Endothelial cell of umbilical vein (primary cell): ENCODE results near the gene C19orf67. TPM values are rescaled to one million over a fixed set of nuclear protein-coding genes. Genes with fewer than 3 reads are reported as not detected.

Experiments used
- BruUV-seq: library from RNA; stranded (reverse); fragments of 400-500 nt; replicated peaks from 2 replicates; lab custom pipeline; 2021; lab: Mats Ljungman, UMichigan
- CTCF ChIA-PET: fragments of 300-600, 350-600 bp; sonication (Branson Sonifier 250); formaldehyde crosslinking; loops from one replicate; lab custom pipeline; 2021; ENCODE audit warnings: antibody characterized with exemption, inconsistent platforms; lab: Charles Lee
- POLR2A ChIA-PET: fragments of 300-600, 350-600 bp; sonication (Branson Sonifier 250); formaldehyde crosslinking; loops from one replicate; lab custom pipeline; 2021; ENCODE audit warnings: antibody characterized with exemption, inconsistent platforms; lab: Charles Lee
- DNase-seq: peaks from one replicate; pipeline ENCODE4 v3.0.0-alpha.2; 2011; ENCODE audit warnings: low read depth, low spot score
- FAIRE-seq: peaks from 2 replicates; lab custom pipeline; 2011; peaks lifted over from hg19 to GRCh38; lab: Jason Lieb, UNC
- H2AFZ ChIP-seq: 2 replicates; pipeline ENCODE4 v1.6.0; 2012; ENCODE audit warnings: low read depth, low read length, control low read depth, inconsistent platforms
- H3K27ac ChIP-seq: 2 replicates; pipeline ENCODE4 v1.5.1; 2011; ENCODE audit warnings: low read depth, mild to moderate bottlenecking, control low read depth, low read length, moderate library complexity; ENCODE audit not compliant: insufficient read depth
- H3K27me3 ChIP-seq, 2 experiments: 2 replicates each; pipeline versions ENCODE4 v1.6.0 to v1.6.1; 2011; ENCODE audit warnings: low read length in 2 of 2, mixed read lengths in 1 of 2; ENCODE audit not compliant: control insufficient read depth in 2 of 2, insufficient read depth in 2 of 2
- H3K36me3 ChIP-seq, 2 experiments: 2 replicates in 1 of 2; 3 replicates in 1 of 2; pipeline ENCODE4 v1.5.1; 2011; ENCODE audit warnings: low read length in 2 of 2, mild to moderate bottlenecking in 1 of 2, moderate library complexity in 1 of 2; ENCODE audit not compliant: control insufficient read depth in 2 of 2, insufficient read depth in 2 of 2; ENCODE audit errors: extremely low read depth in 1 of 2
- H3K4me1 ChIP-seq: 3 replicates; pipeline ENCODE4 v1.5.1; 2011; ENCODE audit warnings: mild to moderate bottlenecking, low read length; ENCODE audit not compliant: control insufficient read depth, insufficient read depth; ENCODE audit errors: extremely low read depth
- H3K4me2 ChIP-seq: 2 replicates; pipeline ENCODE4 v1.6.1; 2011; ENCODE audit warnings: low read length, control low read depth, mixed read lengths; ENCODE audit not compliant: insufficient read depth
- H3K4me3 ChIP-seq, 3 experiments: fragments of 200-600 bp in 1 of 3; sonication (generic), shearing (Covaris generic) in 1 of 3; replicated peaks in 1 of 3; 2 replicates each; pipeline ENCODE4 v1.5.1; 2011 to 2016; ENCODE audit warnings: control low read depth in 3 of 3, low read length in 3 of 3, mild to moderate bottlenecking in 2 of 3, inconsistent platforms in 1 of 3, low read depth in 1 of 3, moderate library complexity in 1 of 3; ENCODE audit not compliant: insufficient read depth in 1 of 3
- H3K79me2 ChIP-seq: 2 replicates; pipeline ENCODE4 v1.6.0; 2012; ENCODE audit warnings: low read length, inconsistent platforms; ENCODE audit not compliant: control insufficient read depth, insufficient read depth
- H3K9ac ChIP-seq: replicated peaks from 2 replicates; pipeline ENCODE3; 2011; ENCODE audit warnings: low read length, control low read depth; ENCODE audit not compliant: insufficient read depth; ENCODE audit errors: extremely low read depth
- H3K9me1 ChIP-seq: replicated peaks from 3 replicates; pipeline ENCODE4 v1.6.0; 2011; ENCODE audit warnings: mild to moderate bottlenecking, low read length; ENCODE audit not compliant: control insufficient read depth, insufficient read depth; ENCODE audit errors: extremely low read depth
- H3K9me3 ChIP-seq: replicated peaks from 2 replicates; pipeline ENCODE4 v1.5.1; 2012; ENCODE audit warnings: low read length, inconsistent platforms; ENCODE audit not compliant: control insufficient read depth, insufficient read depth
- H4K20me1 ChIP-seq: replicated peaks from 2 replicates; pipeline ENCODE3; 2011; ENCODE audit warnings: mild to moderate bottlenecking, low read length; ENCODE audit not compliant: control insufficient read depth, insufficient read depth; ENCODE audit errors: extremely low read depth
- CTCF ChIP-seq, 2 donors: IDR thresholded peaks; 1 replicate in 1 of 2; 2 replicates in 1 of 2; pipeline ENCODE4 v1.5.1; 2011; ENCODE audit warnings: low read length in 2 of 2, mild to moderate bottlenecking in 2 of 2, moderate library complexity in 2 of 2, control low read depth in 1 of 2, inconsistent platforms in 1 of 2, low read depth in 1 of 2; ENCODE audit not compliant: insufficient read depth in 1 of 2; ENCODE audit errors: extremely low read depth in 1 of 2
- EZH2 ChIP-seq: IDR thresholded peaks from 2 replicates; pipeline ENCODE4 v1.6.1; 2012; ENCODE audit warnings: borderline replicate concordance, low read depth, mild to moderate bottlenecking, moderate library complexity, low read length, inconsistent platforms; ENCODE audit not compliant: severe bottlenecking
- FOS ChIP-seq: IDR thresholded peaks from 2 replicates; pipeline ENCODE4 v1.6.1; 2011; ENCODE audit warnings: mild to moderate bottlenecking, low read length, moderate library complexity, borderline replicate concordance; ENCODE audit not compliant: insufficient read depth
- GATA2 ChIP-seq: IDR thresholded peaks from 2 replicates; pipeline ENCODE4 v1.7.0; 2011; ENCODE audit warnings: low read depth, mild to moderate bottlenecking, moderate library complexity, mixed read lengths, low read length; ENCODE audit not compliant: insufficient read length, insufficient read depth
- JUN ChIP-seq: IDR thresholded peaks from 2 replicates; pipeline ENCODE4 v1.6.1; 2011; ENCODE audit warnings: borderline replicate concordance, low read depth; ENCODE audit not compliant: insufficient read length, insufficient read depth
- MAX ChIP-seq: IDR thresholded peaks from 2 replicates; pipeline ENCODE4 v1.6.1; 2011; ENCODE audit not compliant: insufficient read depth, insufficient read length
- MYC ChIP-seq: IDR thresholded peaks from one replicate; pipeline ENCODE4 v1.6.1; 2011; ENCODE audit warnings: mild to moderate bottlenecking, low read depth, low read length
- POLR2A ChIP-seq: IDR thresholded peaks from 2 replicates; pipeline ENCODE4 v1.6.1; 2012; ENCODE audit warnings: low read depth, mild to moderate bottlenecking, control low read depth, low read length
- POLR2AphosphoS5 ChIP-seq: IDR thresholded peaks from 2 replicates; pipeline ENCODE4 v1.6.1; 2012; ENCODE audit warnings: low read depth, mild to moderate bottlenecking, control low read depth, low read length, moderate library complexity; ENCODE audit not compliant: insufficient read depth
- dilution Hi-C: fragments of 300-500 bp; cut with MboI; formaldehyde crosslinking; loops from one replicate; pipeline ENCODE4 v1.15.0; 2019; ENCODE audit warnings: low sequenced_read_pairs; ENCODE audit not compliant: extremely low pct_ligation_motif_present
- intact Hi-C: fragments of 100-400 bp; cut with micrococcal nuclease; formaldehyde crosslinking; loops from one replicate; pipeline ENCODE4 v1.10.0; 2022
- polyA plus RNA-seq, 4 experiments: library from polyadenylated mRNA; depleted of rRNA in 3 of 4; stranded (reverse) in 3 of 4; unstranded in 1 of 4; fragments of >200 nt; gene quantifications; 2 replicates each; pipeline versions ENCODE4 v1.2.1 to v1.2.3, GENCODE V29; 2011 to 2012; ENCODE audit warnings: missing spikeins in 1 of 4
- total RNA-seq: library from RNA; stranded (reverse); gene quantifications from 2 replicates; pipeline ENCODE4 v1.2.3, GENCODE V29; 2021

C19orf67 gene
- total and polyA plus RNA-seq, 2 donors (not counting 3 experiments of a cell fraction or from before 2014, with no cell fraction given) = 0.55 TPM; not detected in 1

- Histone ChIP-seq H3K36me3 (peaks cover 0 to 5% of the 10 kb centered on the region in 2 experiments), H3K9ac (no peak overlapping the region), H3K27ac (no peak overlapping the region), H4K20me1 (no peaks in the 10 kb centered on the region), H3K79me2 (no peaks in the 10 kb centered on the region), H2AFZ (no peak overlapping the region), H3K4me3 (no peak overlapping the region), H3K27me3 (no peaks in the 10 kb centered on the region), H3K4me1 (peaks cover 9% of the 10 kb centered on the region), H3K9me3 (peaks cover 3% of the 10 kb centered on the region), H3K9me1 (no peaks in the 10 kb centered on the region), H3K4me2 (no peak overlapping the region)
- no peak for DNase-seq
- ChIA-PET POLR2A (no interaction called here), CTCF (interaction anchor here (1.9 kb wide), 1 partner anchor 42 kb away, joined by 5 read pairs; the partner anchor contains the start of gene ASF1B)
- dilution Hi-C loops (no loop called here), intact Hi-C loops (no loop called here)
- no TSS peak for BruUV-seq
- TF ChIP-seq MYC (no peak), CTCF (IDR thresholded peaks at IDR 0.05; ENCODE audit: extremely low read depth in 1 of 2, insufficient read depth in 1 of 2, low read depth in 1 of 2, low read length in 2 of 2) (no peak), POLR2AphosphoS5 (no peak), MAX (no peak), FOS (no peak), POLR2A (no peak), JUN (no peak), EZH2 (no peak), GATA2 (no peak)
- FAIRE-seq = peak; percentile 15
Observed at GRCh38 chr19:14094854-14095253, 9.3 kb upstream of the C19orf67 start.
